Measurements from ENCODE around the gene NNMT.

DNA sequence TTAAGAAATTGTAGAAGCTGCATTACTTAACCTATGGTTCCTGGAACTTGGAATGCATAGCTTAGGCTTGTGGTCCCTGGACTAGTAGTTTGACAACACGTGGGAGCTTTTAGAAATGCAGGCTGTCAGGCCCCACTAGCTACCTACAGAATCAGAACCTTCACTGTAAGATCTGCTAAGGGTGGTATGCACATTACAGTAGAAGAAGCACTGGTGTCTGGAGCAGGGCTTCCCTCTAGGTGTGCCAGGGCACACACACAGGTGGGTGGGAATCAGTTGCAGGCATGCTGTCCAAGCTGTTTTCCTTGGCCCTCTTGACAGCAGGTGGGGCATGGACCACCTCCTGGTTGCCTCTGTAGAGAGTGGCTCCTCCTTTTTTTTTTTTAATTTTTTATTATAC lies 8.8 kb downstream of the NNMT start:
- TF ChIP-seq, protein P1, sequence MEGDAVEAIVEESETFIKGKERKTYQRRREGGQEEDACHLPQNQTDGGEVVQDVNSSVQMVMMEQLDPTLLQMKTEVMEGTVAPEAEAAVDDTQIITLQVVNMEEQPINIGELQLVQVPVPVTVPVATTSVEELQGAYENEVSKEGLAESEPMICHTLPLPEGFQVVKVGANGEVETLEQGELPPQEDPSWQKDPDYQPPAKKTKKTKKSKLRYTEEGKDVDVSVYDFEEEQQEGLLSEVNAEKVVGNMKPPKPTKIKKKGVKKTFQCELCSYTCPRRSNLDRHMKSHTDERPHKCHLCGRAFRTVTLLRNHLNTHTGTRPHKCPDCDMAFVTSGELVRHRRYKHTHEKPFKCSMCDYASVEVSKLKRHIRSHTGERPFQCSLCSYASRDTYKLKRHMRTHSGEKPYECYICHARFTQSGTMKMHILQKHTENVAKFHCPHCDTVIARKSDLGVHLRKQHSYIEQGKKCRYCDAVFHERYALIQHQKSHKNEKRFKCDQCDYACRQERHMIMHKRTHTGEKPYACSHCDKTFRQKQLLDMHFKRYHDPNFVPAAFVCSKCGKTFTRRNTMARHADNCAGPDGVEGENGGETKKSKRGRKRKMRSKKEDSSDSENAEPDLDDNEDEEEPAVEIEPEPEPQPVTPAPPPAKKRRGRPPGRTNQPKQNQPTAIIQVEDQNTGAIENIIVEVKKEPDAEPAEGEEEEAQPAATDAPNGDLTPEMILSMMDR (conservative IDR thresholded peaks at IDR 0.05; ENCODE audit: low read length), result no peak
- TF ChIP-seq EZH2phosphoT487 (IDR thresholded peaks at IDR 0.05; ENCODE audit: borderline replicate concordance, low read depth, low read length), result no peak
